Activated CD8-positive, alpha-beta memory T cell treated with anti-CD3 and anti-CD28 coated beads, Interleukin-2, amount 50 U/mL, for 1 hour (primary cell): ENCODE results near the gene PPP1R15A.
"Not testable (repeated sequence)": the region's sequence is repeated elsewhere in the genome, so short reads cannot be mapped to it uniquely, and the experiment has no call there.

Source experiments
- DNase-seq: peaks from one replicate; pipeline ENCODE4 v3.0.0-alpha.2; 2020; ENCODE audit errors: extremely low read depth

PPP1R15A gene

GRCh38 chr19:48872182-48872883, at the start of gene PPP1R15A:
Gene PPP1R15A, plus strand, starts transcription at chr19:48872421. Its CDS starts 813 bp downstream, at chr19:48873234.
- DNase-seq = peak; percentile 89

DNA sequence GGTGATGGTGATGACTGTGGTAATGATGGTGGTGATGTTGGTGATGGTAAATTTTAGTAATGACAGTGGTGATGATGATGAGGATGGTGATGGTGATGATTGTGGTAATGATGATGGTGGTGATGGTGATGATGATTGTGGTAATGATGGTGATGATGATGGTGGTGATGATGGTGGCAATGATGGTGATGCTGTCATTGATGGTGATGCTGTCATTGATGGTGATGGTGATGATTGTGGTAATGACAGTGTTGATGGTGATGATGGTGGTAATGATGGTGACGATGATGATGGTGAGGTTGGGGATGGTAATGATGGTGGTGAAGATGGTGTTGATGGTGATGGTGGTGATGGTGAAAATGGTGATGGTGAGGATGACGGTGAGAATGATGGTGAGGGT, 49.7 kb upstream of the PPP1R15A start:
- DNase-seq = no peak

- no peak for DNase-seq
Measured at GRCh38 chr19:48826606-48827020, 45.6 kb upstream of the PPP1R15A start.

- no peak for DNase-seq
Measured at GRCh38 chr19:48830088-48830487, 42.1 kb upstream of the PPP1R15A start.

DNA sequence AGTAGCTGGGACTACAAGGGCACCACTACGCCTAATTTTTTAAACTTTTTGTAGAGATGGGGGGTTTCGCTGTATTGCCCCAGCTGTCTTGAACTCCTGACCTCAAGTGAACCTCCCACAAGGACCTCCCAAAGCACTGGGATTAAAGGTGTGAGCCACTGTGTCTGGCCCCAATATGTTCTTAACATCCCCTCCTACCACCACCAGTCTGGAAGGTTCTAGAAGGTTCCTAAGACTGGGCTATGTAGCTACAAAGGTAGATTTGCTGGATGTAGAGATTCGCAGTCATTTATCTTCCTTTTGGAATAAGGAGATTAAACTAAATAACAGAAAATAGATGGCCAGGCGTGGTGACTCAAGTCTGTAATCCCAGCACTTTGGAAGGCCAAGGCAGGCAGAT, 41.3 kb upstream of the PPP1R15A start:
- DNase-seq = no peak

GRCh38 chr19:48833049-48833448, 39.2 kb upstream of the PPP1R15A start:
- no peak for DNase-seq

GRCh38 chr19:48833977-48834376, 38.2 kb upstream of the PPP1R15A start:
- DNase-seq = no peak

DNA sequence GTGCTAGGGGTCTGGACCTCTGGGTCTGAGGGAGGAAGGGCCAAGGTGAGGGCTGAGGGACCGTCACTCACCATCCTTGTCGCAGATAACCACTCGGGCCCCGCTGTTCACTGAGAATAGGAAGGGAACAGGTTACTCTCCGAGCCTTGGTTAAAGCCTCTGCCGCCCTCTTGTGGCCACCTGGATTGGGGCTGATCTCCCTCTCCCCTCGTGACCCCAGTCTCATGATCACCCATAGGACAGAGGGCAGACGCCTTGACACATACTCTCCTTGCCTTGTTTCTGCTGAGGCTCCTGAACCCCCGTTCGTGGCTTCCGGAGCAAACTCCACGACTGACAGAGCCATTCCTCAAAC, 36.5 kb upstream of the PPP1R15A start:
- peak; percentile 83 for DNase-seq

DNA sequence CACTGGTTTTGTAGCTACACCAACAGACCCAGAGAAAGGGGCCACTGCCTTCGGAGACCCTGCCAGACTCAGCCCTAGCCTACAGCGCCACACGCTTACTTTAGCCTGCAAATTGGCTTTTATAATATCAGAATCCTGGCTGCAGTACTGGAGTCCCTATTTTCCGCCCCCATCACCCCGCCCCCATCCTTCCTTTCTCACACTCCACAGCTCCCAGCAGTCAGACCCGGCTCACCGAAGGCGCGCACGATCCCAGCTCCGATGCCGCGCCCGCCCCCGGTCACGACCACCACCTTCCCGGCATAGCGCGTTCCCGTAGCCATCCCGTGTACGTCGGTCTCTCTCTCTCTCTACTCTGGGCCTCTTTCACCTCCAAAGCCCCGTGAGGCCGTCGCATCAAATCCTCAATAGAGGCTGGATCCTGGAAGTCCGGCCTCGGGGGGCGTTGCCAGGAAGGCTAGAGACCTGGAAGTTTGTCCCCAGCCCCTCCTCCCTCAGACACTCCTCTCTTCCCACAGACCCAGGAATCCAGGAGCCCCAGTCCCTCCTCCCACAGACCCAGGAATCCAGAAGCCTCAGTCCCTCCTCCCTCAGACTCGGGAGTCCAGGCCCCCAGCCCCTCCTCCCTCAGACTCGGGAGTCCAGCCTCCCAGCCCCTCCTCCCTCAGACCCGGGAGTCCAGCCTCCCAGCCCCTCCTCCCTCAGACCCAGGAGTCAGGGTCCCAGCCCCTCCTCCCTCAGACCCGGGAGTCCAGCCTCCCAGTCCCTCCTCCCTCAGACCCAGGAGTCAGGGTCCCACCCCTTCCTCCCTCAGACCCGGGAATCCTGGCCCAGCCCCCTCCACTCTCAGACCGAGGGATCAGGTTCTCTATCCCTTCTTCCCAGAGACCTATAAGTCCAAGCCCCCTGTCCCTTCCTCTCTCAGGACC, 35.9 kb upstream of the PPP1R15A start, which contains the start of gene HSD17B14:
TSS of gene HSD17B14 (minus strand) at position 403 of the 929 bp plus-strand sequence. CDS start at position 323, 80 bp downstream.
- DNase-seq = no peak

DNA sequence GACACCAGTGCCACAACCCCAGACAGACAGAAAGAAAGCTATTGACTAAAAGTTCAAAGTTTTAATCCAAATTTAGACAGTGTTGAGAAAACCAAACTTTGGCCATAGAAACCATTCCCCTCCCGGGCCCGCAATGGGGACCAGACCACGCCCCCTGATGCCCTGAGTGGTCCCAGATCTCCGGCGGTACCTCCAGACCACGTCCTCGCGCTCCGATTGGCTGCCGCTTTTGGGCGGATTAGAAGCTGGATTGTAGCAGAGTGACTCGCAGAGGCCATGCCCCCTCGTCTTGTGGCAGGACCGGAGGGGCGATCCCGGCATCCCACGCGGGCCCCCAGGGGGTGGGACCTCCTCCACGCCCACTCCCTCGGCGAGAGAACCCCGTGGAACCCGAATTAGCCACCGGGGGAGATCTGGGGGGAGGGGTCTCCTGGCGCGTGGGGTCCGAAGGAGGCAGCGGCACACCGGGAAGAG, 35.1 kb upstream of the PPP1R15A start:
- peak; percentile 67 for DNase-seq

DNA sequence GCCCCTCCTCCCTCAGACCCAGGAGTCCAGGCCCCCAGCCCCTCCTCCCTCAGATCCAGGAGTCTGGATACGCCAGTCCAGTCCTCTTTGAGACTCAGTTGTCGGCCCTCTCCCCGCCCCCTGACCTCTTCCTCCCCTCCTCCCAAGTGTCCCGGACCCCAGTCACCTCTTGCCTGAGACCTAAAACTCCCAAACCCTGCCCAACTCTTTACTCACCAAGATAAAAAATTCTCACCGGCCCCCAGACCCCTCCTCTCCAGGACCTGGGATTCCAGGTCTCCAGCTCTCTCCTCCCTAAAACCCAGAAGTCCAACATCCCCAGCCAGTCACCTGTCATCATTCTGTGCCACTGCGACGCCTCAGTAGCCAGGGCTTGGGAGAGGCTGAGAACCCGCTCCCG, 34.5 kb upstream of the PPP1R15A start:
- DNase-seq = no peak

DNA sequence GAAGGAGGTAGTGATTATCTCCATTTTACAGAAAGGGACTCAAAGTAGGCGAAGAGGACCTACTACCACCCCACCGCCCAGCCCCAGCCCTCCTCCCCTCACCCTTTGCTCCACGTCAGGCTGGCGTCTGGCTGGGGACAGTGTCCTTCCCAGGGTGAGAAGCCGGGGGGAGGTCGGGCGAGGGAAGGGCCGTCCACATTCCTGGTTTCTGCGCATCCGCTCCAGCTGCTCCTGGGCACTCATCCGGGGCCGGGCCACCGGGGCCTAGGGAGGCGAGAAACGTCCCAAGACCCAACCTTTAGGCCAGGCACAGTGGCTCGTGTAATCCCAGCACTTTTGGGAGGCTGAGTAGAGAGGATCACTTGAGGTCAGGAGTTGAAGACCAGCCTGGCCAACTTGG, 31.2 kb upstream of the PPP1R15A start:
- no peak for DNase-seq

GRCh38 chr19:48841571-48841970, 30.6 kb upstream of the PPP1R15A start:
- DNase-seq = no peak

GRCh38 chr19:48842789-48843162, 29.4 kb upstream of the PPP1R15A start:
- DNase-seq = no peak

DNA sequence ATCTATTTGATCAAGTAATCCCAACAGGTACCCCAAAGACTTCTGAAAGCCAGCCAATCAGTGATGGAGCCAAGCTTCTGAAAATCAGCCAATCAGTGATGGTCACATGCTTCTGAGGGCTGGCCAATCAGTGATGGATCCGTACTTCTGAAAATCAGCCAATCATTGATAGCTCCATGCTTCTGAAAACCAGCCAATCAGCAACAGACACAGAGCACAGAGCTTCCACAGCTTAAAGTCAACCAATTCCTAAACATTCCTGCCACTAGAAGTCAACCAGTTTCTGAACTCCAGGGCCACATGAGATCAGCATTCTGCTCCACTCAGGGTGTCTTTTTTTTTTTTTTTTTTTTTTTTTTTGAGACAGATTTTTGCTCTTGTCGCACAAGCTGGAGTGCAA, 27.7 kb upstream of the PPP1R15A start:
- DNase-seq = no peak

DNA sequence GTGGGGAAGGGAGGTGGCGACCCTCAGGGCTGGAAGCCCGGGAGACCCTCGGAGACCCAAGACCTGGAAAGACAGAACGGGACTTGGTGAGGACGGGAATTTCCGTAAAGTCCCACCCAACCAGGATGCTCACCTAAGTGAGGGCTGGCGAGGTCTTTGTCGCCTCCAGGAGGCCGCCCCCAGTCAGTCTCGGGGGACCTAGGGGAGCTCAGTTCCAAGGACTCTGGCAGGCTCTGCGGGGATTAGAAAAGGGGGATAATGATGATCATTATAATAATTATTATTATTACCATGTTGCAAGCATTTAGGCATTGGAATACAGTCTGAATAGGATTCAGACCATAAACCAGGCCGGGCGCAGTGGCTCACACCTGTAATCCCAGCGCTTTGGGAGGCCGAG, 26.8 kb upstream of the PPP1R15A start:
- DNase-seq = no peak

DNA sequence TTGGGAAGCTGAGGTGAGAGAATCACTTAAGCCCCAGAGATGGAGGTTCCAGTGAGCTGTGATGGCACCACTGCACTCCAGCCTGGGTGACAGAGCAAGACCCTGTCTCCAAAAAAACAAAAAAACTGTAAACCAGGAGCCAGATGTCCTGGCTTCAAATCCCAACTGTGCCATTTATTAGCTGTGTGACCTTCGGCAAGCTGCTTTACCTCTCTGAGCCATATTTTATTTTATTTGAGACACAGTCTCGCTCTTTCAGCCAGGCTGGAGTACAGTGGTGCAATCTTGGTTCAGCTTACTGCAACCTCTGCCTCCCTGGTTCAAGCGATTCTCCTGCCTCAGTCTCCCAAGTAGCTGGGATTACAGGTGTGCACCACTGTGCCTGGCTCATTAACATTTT, 25.6 kb upstream of the PPP1R15A start:
- not testable (repeated sequence) for DNase-seq

DNA sequence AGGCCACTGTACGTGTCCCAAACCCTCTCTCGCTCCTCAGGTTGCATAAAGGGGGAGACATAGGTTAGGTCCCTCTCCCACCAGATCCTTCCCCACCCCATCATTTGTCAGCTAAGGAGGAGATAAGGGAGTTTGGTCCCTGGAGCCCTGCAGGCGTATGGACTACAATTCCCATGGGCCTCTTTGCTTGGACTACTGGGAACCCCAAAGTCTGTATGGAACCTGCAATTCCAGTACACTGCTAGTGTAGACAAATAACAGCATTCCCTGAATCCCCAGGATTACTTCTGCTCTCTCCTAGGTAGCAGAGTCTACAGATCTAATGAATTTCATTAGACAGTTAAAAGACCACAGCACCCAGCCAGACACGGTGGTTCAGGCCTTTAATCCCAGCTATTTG, 19.9 kb upstream of the PPP1R15A start:
- no peak for DNase-seq

DNA sequence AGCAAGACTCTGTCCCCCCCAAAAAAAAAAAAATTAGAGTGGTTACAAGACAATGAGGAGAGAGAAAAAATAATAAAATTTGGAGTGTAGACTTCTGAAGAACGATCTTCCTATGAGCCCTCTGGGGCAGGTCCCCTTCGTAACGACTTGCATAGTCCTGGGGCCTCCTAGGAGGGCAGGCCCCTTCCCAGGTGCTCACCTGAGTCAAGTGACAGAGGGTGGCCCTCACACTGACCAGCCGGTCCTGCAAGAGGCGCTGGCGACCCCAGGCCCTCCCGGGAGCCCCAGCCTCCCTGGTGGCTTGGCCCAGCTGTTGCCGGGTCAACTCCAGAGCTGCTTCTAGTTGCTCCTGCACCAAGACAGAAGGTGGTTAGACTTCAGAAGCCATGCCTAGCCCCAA, 18.7 kb upstream of the PPP1R15A start:
- no peak for DNase-seq

DNA sequence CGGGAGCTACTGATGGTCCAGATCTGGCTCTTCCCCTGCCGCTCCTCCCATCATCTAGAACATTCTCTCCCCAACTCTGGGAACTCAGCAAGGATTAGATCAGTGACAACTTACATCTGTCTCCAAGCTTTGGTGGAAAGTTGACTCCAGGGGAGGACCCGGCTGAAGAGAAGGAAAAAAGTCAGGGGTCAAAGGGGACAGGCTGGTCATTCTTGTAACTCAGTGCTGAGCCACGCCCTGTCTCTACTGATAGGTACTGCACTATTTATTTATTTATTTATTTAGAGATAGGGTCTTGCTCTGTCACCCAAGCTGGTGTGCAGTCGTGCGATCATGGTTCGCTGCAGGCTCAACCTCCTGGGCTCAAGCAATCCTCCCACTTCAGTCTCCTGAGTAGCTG, 18.1 kb upstream of the PPP1R15A start:
- DNase-seq = no peak

GRCh38 chr19:48856921-48857320, 15.3 kb upstream of the PPP1R15A start:
- no peak for DNase-seq

GRCh38 chr19:48858984-48859710, 13.1 kb upstream of the PPP1R15A start:
- no peak for DNase-seq
